GM10248 (cell line): ENCODE measurements around the gene APOBEC3C.
"Not testable (repeated sequence)": the region's sequence is repeated elsewhere in the genome, so short reads cannot be mapped to it uniquely, and the experiment has no call there.

Experiments
- CTCF ChIA-PET: fragments of 300-600 bp; sonication (Branson Sonifier 250); formaldehyde crosslinking; extraction: SDS; loops from one replicate; lab custom pipeline; 2021; ENCODE audit warnings: antibody characterized with exemption; lab: Yijun Ruan, JAX
- POLR2A ChIA-PET: fragments of 350-650 bp; sonication (Branson Sonifier 250); formaldehyde crosslinking; extraction: SDS; loops from one replicate; lab custom pipeline; 2020; ENCODE audit warnings: antibody characterized with exemption; lab: Yijun Ruan, JAX
- DNase-seq: peaks from one replicate; pipeline ENCODE4 v3.0.0; 2012; ENCODE audit errors: extremely low spot score
- TF ChIP-seq, protein P1 (sequence below): IDR thresholded peaks from 2 replicates; pipeline ENCODE4 v1.5.1; 2012; ENCODE audit warnings: mild to moderate bottlenecking, low read depth; ENCODE audit errors: extremely low read depth, missing control alignments, control extremely low read depth

APOBEC3C gene

GRCh38 chr22:39039306-39040126 lies 25.5 kb downstream of the APOBEC3C start:
- DNase-seq: no peak
- POLR2A ChIA-PET: no interaction called here
- TF ChIP-seq, protein P1, sequence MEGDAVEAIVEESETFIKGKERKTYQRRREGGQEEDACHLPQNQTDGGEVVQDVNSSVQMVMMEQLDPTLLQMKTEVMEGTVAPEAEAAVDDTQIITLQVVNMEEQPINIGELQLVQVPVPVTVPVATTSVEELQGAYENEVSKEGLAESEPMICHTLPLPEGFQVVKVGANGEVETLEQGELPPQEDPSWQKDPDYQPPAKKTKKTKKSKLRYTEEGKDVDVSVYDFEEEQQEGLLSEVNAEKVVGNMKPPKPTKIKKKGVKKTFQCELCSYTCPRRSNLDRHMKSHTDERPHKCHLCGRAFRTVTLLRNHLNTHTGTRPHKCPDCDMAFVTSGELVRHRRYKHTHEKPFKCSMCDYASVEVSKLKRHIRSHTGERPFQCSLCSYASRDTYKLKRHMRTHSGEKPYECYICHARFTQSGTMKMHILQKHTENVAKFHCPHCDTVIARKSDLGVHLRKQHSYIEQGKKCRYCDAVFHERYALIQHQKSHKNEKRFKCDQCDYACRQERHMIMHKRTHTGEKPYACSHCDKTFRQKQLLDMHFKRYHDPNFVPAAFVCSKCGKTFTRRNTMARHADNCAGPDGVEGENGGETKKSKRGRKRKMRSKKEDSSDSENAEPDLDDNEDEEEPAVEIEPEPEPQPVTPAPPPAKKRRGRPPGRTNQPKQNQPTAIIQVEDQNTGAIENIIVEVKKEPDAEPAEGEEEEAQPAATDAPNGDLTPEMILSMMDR: no peak
- CTCF ChIA-PET: interaction anchor here (0.6 to 1.5 kb wide), 3 partner anchors 11 to 169 kb away, joined by 3 to 4 read pairs (median 3); no protein-coding TSS in a partner anchor

- CTCF ChIA-PET: interaction anchor here (0.6 to 1.5 kb wide), 3 partner anchors 12 to 170 kb away, joined by 3 to 4 read pairs (median 3); no protein-coding TSS in a partner anchor
- POLR2A ChIA-PET: not testable (repeated sequence)
Measured at GRCh38 chr22:39040155-39040537, 26.1 kb downstream of the APOBEC3C start.

GRCh38 chr22:39040538-39041296 lies 26.7 kb downstream of the APOBEC3C start, which contains the start of gene APOBEC3F:
TSS of gene APOBEC3F (plus strand) at chr22:39040864. CDS start at chr22:39040961, 97 bp downstream.
- POLR2A ChIA-PET, DNase-seq: not testable (repeated sequence)
- CTCF ChIA-PET: interaction anchor here (0.6 to 1.5 kb wide), 3 partner anchors 12 to 171 kb away, joined by 3 to 4 read pairs (median 3); no protein-coding TSS in a partner anchor

More at GRCh38 chr22:39040155-39040537, 26.1 kb downstream of the APOBEC3C start:
- not testable (repeated sequence) for DNase-seq

GRCh38 chr22:39041908-39042307 lies 27.9 kb downstream of the APOBEC3C start:
- ChIA-PET POLR2A (no interaction called here), CTCF (no interaction called here)
- DNase-seq: no peak
- TF ChIP-seq, protein P1: no peak

DNA sequence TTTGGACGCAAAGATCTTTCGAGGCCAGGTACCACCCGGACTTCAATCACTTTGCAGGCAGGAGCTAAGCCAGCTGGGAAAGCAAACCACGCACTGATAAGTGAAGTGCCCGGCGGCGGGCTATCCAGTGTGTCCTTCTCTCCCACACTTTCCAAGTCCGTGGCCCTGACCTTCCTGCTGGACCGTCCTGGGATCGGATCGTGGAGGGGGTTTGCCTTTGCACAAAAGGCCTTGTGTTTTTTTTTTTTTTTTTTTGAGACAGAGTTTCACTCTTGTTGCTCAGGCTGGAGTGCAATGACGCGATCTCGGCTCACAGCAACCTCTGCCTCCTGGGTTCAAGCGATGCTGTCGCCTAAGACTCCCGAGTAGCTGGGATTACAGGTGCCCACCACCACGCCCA lies 29.0 kb downstream of the APOBEC3C start:
- POLR2A ChIA-PET, DNase-seq, CTCF ChIA-PET: not testable (repeated sequence)

DNA sequence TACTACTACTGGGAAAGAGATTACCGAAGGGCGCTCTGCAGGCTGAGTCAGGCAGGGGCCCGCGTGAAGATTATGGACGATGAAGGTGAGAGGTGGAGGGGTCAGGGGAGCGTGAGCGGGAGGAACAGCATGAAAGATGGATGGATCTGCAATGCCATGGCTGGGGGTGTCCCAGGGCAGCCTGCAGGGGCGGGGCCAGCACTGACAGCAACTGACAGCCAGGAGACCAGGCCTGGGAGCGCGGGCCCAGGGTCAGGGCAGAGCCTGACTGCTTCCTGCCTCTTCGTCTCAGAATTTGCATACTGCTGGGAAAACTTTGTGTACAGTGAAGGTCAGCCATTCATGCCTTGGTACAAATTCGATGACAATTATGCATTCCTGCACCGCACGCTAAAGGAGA lies 31.1 kb downstream of the APOBEC3C start:
- POLR2A ChIA-PET, DNase-seq, CTCF ChIA-PET: not testable (repeated sequence)

DNA sequence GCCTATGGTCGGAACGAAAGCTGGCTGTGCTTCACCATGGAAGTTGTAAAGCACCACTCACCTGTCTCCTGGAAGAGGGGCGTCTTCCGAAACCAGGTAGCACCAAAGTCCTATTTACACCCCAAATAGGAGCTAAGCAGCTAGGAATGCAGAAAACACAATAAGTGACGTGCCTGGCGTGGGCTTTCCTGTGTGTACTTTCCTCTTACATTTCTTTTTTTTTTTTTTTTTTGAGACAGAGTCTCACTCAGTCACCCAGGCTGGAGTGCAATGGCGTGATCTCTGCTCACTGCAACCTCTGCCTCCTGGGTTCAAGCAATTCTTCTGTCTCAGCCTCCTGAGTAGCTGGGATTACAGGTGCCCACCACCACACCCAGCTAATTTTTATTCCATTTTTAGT lies 35.4 kb downstream of the APOBEC3C start:
- ChIA-PET CTCF (interaction anchor here (0.6 to 1.3 kb wide), 4 partner anchors 18 to 180 kb away, joined by 3 to 4 read pairs (median 3); no protein-coding TSS in a partner anchor), POLR2A (interaction anchor here (0.6 to 0.7 kb wide), 2 partner anchors 9 to 319 kb away, joined by 3 to 8 read pairs; no protein-coding TSS in a partner anchor)
- not testable (repeated sequence) for DNase-seq

GRCh38 chr22:39051844-39052495 lies 37.9 kb downstream of the APOBEC3C start:
- CTCF ChIA-PET, POLR2A ChIA-PET, DNase-seq: not testable (repeated sequence)

GRCh38 chr22:39055658-39056057 lies 41.6 kb downstream of the APOBEC3C start:
- no peak for DNase-seq
- CTCF ChIA-PET: no interaction called here
- POLR2A ChIA-PET: no interaction called here
- TF ChIP-seq, protein P1: no peak

DNA sequence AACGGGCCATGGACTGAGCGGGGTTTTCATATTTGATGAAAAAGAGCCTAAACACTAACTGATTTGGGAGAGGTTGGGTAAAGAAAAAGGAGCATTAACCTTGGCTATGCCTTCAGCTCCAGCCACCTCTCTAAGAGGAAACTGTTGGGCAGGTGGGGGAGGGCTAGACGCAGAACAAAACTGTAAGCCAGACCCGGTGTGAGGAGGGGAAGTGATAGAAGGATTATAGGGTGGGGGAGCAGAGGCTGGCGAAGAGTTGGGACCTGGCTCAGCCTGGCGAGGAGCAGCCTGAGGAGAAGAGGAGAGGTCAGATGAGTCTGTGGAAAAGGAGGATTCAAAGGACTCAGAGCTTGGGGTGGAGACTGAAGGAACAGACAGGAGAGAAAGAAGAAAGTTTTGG lies 47.2 kb downstream of the APOBEC3C start:
- CTCF ChIA-PET, DNase-seq, POLR2A ChIA-PET: not testable (repeated sequence)

DNA sequence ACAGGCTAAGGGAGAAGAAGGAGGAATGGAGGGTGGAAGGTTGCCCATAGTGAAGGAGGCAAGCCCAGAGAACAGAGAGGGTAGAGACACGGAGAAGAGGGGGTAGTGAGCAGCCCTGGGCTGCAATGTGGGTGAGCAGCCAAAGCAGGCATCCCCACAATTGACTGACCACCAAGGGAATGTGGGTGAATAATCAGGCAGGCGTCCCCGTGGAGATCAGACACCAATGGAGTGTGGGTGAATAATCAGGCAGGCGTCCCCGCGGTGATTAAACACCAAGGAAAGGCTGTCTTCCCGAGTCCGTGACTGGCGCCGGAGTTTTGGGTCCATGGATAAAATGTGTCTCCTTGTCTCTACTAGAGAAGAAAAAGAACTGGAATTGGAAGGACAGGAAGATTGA lies 47.9 kb downstream of the APOBEC3C start:
- CTCF ChIA-PET, POLR2A ChIA-PET, DNase-seq: not testable (repeated sequence)

DNA sequence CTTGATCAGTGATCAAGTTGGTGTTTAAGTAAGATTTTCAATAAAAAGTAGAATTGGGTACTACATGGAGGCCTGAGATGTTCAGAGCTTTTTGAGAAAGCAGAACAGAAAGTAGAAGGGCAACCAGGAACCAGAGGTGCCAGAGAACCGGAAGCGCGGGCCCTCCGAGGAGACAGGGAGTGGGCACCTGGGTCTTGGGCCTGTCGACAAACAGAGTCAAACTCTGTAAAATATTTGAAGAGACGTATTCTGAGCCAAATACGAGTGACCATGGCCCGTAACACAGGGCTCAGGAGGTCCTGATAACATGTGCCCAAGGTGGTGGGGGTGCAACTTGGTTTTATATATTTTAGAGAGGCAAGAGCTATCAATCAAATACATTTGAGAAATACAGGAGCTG lies 49.8 kb downstream of the APOBEC3C start:
- POLR2A ChIA-PET, DNase-seq: not testable (repeated sequence)
- CTCF ChIA-PET: interaction anchor here (0.6 to 1.2 kb wide), 3 partner anchors 13 to 194 kb away, joined by 3 read pairs; no protein-coding TSS in a partner anchor
